ENCODE measurements around the gene ZNF385A.

ZNF385A gene

GRCh38 chr12:54363047-54363446, 21.5 kb downstream of the ZNF385A start:
- no peak for TF ChIP-seq CTCF (IDR thresholded peaks at IDR 0.05; ENCODE audit: insufficient read depth, low read length, poor library complexity, severe bottlenecking)
- DNase-seq (ENCODE audit: extremely low read depth, insufficient read length): no peak
- no peak overlapping the region for H3K4me3 ChIP-seq (replicated peaks; ENCODE audit: low read depth, low read length)
- no peaks in the 10 kb centered on the region for H3K27me3 ChIP-seq (replicated peaks; ENCODE audit: control insufficient read depth, insufficient read depth, low read length)
- no peaks in the 10 kb centered on the region for H3K36me3 ChIP-seq (ENCODE audit: control insufficient read depth, insufficient read depth, low read length)

- H3K4me3 ChIP-seq (replicated peaks; ENCODE audit: low read depth, low read length): no peak overlapping the region
- no peak for DNase-seq (ENCODE audit: extremely low read depth, insufficient read length)
- peak; percentile 93 for TF ChIP-seq CTCF (IDR thresholded peaks at IDR 0.05; ENCODE audit: insufficient read depth, low read length, poor library complexity, severe bottlenecking)
- H3K36me3 ChIP-seq (ENCODE audit: control insufficient read depth, insufficient read depth, low read length): no peaks in the 10 kb centered on the region
- no peaks in the 10 kb centered on the region for H3K27me3 ChIP-seq (replicated peaks; ENCODE audit: control insufficient read depth, insufficient read depth, low read length)
Measured at GRCh38 chr12:54360717-54361456, 23.6 kb downstream of the ZNF385A start.

GRCh38 chr12:54359762-54360351, 24.7 kb downstream of the ZNF385A start:
- no peak for TF ChIP-seq CTCF (IDR thresholded peaks at IDR 0.05; ENCODE audit: insufficient read depth, low read length, poor library complexity, severe bottlenecking)
- H3K36me3 ChIP-seq (ENCODE audit: control insufficient read depth, insufficient read depth, low read length): no peaks in the 10 kb centered on the region
- peak overlapping the region; percentile 50 for H3K4me3 ChIP-seq (replicated peaks; ENCODE audit: low read depth, low read length)
- DNase-seq (ENCODE audit: extremely low read depth, insufficient read length): no peak
- H3K27me3 ChIP-seq (replicated peaks; ENCODE audit: control insufficient read depth, insufficient read depth, low read length): no peaks in the 10 kb centered on the region

GRCh38 chr12:54358945-54359761, 25.4 kb downstream of the ZNF385A start:
- peak; percentile 90 for DNase-seq (ENCODE audit: extremely low read depth, insufficient read length)
- H3K4me3 ChIP-seq (replicated peaks; ENCODE audit: low read depth, low read length): peak overlapping the region; percentile 80
- H3K36me3 ChIP-seq (ENCODE audit: control insufficient read depth, insufficient read depth, low read length): no peaks in the 10 kb centered on the region
- TF ChIP-seq CTCF (IDR thresholded peaks at IDR 0.05; ENCODE audit: insufficient read depth, low read length, poor library complexity, severe bottlenecking): no peak
- no peaks in the 10 kb centered on the region for H3K27me3 ChIP-seq (replicated peaks; ENCODE audit: control insufficient read depth, insufficient read depth, low read length)

- no peak for DNase-seq (ENCODE audit: extremely low read depth, insufficient read length)
- no peaks in the 10 kb centered on the region; the same call in 1 of the 2 replicates for H3K36me3 ChIP-seq (ENCODE audit: control insufficient read depth, insufficient read depth, low read length)
- no peak for TF ChIP-seq CTCF (IDR thresholded peaks at IDR 0.05; ENCODE audit: insufficient read depth, low read length, poor library complexity, severe bottlenecking)
- H3K27me3 ChIP-seq (replicated peaks; ENCODE audit: control insufficient read depth, insufficient read depth, low read length): no peaks in the 10 kb centered on the region
- peak overlapping the region; percentile 80 for H3K4me3 ChIP-seq (replicated peaks; ENCODE audit: low read depth, low read length)
Measured at GRCh38 chr12:54358191-54358944, 26.2 kb downstream of the ZNF385A start.
